GM21360 (cell line): ENCODE measurements around the gene IGF2.

Experiments used
- ATAC-seq: cut with Tn5 transposase; IDR thresholded peaks from one replicate; pipeline ENCODE4 v1.9.1; 2021; ENCODE audit warnings: mild to moderate bottlenecking, moderate library complexity; ENCODE audit not compliant: unreplicated experiment

IGF2 gene

GRCh38 chr11:2138068-2138430, 1.1 kb downstream of the IGF2 start:
- ATAC-seq: no peak

- no peak for ATAC-seq
Observed at GRCh38 chr11:2137202-2138067, 1.8 kb downstream of the IGF2 start.

- no peak for ATAC-seq
Observed at GRCh38 chr11:2136952-2137201, 2.3 kb downstream of the IGF2 start.

GRCh38 chr11:2136209-2136951, 2.8 kb downstream of the IGF2 start:
- ATAC-seq: no peak

- no peak for ATAC-seq
Observed at GRCh38 chr11:2135648-2136201, 3.5 kb downstream of the IGF2 start.

GRCh38 chr11:2135018-2135569, 4.1 kb downstream of the IGF2 start:
- ATAC-seq: no peak

GRCh38 chr11:2134022-2135010, 4.9 kb downstream of the IGF2 start:
- no peak for ATAC-seq

- ATAC-seq: no peak
Observed at GRCh38 chr11:2133241-2134021, 5.8 kb downstream of the IGF2 start.

- no peak for ATAC-seq
Observed at GRCh38 chr11:2132874-2133240, 6.3 kb downstream of the IGF2 start.

GRCh38 chr11:2132246-2132645, 6.9 kb downstream of the IGF2 start:
- no peak for ATAC-seq

- ATAC-seq: no peak
Observed at GRCh38 chr11:2131371-2132236, 7.6 kb downstream of the IGF2 start.

- no peak for ATAC-seq
Observed at GRCh38 chr11:2130881-2131352, 8.3 kb downstream of the IGF2 start.

- ATAC-seq: no peak
Observed at GRCh38 chr11:2129699-2130366, 9.4 kb downstream of the IGF2 start.

- no peak for ATAC-seq
Observed at GRCh38 chr11:2129308-2129698, 9.9 kb downstream of the IGF2 start.

GRCh38 chr11:2128511-2129307, 10.5 kb downstream of the IGF2 start:
- no peak for ATAC-seq

- no peak for ATAC-seq
Observed at GRCh38 chr11:2128130-2128510, 11.1 kb downstream of the IGF2 start.

- ATAC-seq: no peak
Observed at GRCh38 chr11:2127482-2128129, 11.6 kb downstream of the IGF2 start.
